Embryonic facial prominence (tissue), 1 donor: ENCODE data around the gene FLT3LG.

Source experiments
- DNase-seq: peaks from one replicate; pipeline ENCODE4 v3.0.0-alpha.2; 2016; ENCODE audit errors: extremely low spot score

FLT3LG gene

DNA sequence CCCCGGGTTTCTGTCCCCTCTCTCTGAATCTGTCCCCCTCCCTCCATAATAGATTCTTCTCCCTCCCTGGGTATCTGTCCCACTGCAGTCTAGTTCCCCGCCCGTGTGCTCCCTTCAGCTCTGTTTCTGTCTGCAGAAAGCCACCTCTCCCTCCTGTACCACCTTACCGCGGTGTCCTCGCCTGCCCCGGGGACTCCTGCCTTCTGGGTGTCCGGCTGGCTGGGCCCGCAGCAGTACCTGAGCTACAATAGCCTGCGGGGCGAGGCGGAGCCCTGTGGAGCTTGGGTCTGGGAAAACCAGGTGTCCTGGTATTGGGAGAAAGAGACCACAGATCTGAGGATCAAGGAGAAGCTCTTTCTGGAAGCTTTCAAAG is 39.7 kb downstream of the FLT3LG start:
- DNase-seq, result no peak

DNA sequence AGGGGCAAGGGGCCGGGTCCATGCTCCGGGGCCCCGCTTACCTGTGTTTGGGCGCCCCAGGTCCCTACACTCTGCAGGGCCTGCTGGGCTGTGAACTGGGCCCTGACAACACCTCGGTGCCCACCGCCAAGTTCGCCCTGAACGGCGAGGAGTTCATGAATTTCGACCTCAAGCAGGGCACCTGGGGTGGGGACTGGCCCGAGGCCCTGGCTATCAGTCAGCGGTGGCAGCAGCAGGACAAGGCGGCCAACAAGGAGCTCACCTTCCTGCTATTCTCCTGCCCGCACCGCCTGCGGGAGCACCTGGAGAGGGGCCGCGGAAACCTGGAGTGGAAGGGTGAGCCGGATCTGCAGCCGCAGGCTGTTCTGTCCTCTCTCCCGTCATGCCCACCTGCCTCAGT is 40.1 kb downstream of the FLT3LG start:
- no peak for DNase-seq

DNA sequence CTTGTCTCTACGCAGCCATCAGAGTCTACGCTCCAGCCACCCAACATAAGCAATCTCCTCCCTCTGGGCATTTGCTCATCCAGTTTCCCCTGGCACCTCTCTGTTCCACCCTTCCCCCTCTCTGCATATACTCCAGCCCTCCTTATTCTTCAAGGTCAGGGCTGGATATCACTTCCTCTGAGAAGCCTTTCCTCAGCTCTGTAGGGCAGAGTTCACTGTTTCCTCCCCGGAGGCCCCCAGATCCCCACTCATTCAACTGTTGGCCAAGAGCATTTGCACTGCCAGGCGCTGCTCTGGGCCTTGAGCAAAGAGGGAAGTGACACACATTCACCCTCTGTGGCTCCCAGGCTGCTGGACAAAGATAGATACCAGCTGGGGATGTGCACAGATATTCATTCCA is 41.8 kb downstream of the FLT3LG start:
- DNase-seq, result no peak

DNA sequence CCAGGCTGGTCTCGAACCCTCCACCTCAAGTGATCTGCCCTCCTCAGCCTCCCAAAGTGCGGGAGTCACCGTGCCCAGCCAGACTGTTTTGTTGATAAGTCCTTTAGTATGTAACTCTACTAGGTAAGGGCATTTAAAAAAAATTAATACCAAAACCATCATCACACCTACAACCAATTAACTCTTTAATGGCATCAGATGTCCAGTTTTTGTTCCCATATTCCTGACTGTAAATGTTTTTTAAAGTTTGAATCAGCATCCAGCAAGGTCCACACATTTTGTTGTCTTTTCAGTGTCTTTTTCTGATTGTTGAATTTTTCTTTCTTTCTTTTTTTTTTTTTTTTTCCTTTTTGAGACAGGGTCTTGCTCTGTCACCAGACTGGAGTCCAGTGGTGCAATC is 44.0 kb downstream of the FLT3LG start:
- no peak for DNase-seq

DNA sequence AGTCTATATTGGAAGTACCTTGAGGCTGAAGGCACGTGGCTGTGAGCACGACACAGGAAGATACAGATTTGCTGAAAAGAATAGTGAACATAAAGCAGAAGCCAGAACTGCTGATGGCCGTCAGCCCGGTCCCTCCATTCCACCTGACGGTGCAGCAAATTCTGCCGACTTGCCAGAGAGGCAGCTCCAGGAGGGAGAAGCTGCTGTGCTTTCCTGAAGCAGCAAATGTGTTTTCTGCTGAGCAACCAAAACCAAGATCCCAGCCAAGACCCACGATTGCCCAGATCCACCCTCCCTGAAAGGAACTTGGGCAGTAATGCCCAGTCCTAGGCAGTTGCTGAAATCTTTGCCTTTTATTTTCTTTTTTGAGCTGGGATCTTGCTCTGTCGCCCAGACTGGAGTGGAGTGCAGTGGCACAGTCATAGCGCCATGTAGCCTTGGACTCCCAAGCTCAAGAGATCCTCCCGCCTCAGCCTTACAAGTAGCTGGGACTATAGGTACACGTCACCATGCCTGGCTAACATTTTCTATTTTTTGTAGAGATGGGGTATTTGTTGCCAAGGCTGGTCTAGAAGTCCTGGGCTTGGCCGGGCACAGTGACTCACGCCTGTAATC is 46.8 kb downstream of the FLT3LG start:
- no peak for DNase-seq

DNA sequence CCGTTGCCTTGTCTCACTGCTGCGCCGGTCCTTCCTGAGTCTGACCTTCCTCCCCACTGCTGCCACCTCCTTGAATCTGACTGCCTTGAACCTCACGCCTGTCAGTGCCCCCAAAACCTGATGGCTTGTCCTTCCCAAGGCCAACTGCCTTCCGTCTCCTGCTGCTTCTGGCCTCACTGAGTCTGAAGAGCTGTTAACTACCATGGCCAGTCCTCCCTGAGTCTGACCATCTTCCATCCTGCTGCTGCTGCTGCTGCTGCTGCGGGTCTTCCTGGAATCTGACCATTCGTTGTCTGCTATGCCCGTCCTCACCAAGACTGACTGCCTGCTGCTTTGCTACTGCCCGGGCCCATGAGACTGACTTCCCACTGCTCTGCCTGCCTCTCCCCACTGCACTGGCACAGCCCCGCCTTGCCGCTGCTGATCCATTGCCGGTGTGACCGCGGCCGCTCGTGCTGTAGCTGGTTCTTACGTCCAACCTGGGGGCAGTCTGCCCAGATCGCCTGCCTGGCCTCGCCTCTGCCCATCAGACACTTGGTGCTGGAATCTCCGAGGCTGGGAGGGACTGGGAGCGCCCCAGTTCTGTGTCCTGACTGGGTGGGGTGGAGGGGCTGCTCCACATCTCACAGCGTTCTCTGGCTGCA is 50.9 kb downstream of the FLT3LG start:
- DNase-seq, result no peak

DNA sequence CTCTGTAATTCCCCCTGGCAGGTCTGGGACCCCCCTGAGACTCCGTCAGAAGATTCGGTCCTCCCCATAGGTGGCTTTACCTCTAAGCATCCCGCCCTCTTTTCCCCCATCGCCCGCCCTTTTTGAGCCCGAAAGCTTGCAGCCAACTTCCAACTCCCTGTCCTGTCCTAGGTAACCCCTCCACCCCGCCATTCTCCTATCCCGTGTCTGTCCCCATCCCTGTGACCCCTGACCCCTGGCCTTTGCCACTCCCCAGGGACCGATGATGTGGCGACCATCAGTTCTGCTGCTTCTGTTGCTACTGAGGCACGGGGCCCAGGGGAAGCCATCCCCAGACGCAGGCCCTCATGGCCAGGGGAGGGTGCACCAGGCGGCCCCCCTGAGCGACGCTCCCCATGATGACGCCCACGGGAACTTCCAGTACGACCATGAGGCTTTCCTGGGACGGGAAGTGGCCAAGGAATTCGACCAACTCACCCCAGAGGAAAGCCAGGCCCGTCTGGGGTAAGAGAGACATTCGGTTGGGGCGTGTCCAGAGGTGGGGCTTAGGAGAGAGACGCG is 54.3 kb downstream of the FLT3LG start:
- DNase-seq, result no peak

DNA sequence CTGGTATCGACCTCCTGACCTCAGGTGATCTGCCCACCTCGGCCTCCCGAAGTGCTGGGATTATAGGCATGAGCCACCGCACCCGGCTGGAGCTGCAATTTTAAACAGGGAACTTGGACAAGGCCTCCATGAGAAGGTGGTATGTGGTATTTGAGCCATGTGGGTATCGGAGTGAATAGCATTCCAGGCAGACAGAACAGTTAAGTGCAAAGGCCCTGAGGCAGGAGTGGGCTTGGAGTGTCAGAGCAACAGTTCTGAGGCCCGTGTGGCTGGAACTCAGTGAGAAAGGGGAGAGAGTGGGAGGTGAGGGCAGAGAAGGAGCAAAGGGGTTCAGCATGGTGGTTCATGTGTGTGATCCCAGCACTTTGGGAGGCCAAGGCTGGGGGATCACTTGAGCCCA is 56.7 kb downstream of the FLT3LG start:
- DNase-seq, result no peak

DNA sequence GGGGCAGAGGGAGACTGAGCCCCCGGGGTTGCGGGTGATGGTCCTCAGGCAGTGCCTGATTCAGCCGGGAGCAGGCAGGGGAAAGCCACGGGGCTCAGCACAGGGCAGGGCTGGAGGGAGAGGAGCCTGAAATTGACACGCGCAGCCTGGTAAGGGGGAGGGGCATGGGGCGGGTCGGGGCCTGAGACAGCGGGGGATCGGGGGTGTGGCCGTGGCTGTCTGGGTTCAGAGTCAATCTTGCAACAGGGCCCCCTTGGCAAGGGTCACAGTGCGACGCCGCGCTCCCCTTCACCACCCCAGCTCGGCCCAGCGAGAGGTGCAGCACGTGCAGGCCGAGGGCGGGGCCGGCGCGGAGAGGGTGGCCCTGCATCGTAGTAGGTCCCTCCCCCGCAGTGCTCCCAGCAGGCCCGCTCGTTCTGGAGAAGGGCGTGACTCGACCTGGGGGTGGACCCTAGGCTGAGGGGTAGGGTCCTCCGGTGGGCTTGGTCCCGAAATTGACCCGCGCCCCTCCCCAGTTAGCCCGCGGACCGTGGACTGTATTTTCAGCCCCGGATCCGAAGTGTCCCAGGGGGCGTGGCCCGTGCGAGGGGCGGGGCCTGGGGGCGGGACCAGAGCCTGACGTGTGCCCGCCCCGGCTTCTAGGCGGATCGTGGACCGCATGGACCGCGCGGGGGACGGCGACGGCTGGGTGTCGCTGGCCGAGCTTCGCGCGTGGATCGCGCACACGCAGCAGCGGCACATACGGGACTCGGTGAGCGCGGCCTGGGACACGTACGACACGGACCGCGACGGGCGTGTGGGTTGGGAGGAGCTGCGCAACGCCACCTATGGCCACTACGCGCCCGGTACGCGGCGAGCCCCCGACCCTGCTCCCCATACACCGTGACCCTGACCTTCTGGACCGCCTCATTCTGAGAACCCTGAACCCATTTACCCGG is 59.8 kb downstream of the FLT3LG start:
- no peak for DNase-seq

DNA sequence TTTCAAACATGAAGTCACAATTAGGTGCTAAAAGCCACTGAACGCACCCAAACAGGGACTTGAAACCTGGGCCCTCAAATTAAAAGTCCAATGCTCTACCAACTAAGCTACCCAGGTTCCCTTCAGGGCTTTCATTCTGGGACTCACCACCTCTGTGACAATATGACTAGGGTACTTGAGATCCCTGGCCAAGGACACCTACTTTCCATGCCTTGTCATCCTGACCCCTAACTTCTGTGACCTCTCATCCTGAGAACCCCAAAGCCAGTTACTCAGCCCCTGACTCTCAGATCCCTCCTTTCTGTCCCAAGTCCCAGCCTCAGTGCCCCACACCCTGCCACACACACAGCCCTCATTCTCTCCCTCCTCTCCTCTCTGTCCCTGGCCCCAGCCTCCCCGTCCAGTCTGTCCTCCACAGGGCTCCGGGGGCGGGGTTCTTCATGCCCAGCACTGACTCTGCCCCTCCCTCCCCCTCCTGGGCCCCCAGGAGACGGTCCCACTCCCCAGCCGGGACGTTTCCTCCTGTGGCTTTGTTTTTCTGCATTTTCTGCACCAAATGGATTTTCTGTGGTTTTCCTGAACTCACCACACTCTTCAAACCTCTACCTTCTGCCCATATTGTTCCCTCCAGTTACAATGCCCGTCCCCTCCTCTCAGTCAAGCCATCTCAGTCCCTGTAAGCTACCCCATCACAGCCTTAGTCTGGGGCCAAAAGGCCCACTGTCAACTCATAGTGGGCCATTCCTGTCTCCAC is 60.8 kb downstream of the FLT3LG start:
- no peak for DNase-seq
